ENCODE data around the gene TRPT1.

- no peak for TF ChIP-seq CTCF (IDR thresholded peaks at IDR 0.05)
- TF ChIP-seq POLR2A (IDR thresholded peaks at IDR 0.05) = no peak
These were observed 49.2 kb downstream of the TRPT1 start for GRCh38 chr11:64176751-64177150.
